ENCODE measurements around the gene PAX6.
A peak's percentile ranks its signal among the peaks of the same experiment; 100 is the strongest.

The PAX6 gene

DNA sequence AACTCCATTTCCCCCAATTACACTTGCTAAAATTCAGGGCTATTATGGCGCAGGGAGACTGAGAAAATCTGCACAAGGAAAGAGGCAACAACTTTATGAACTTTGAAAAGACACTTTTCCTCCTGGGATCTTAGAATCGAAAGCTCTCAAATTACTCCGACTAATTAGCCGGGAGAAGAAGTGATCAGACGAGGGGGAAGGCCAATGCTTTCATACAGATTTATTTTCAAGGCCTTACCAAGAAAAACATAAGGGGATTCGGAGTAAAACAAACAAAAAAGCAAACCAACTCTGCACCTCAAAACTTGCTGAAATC, 1.6 kb downstream of the PAX6 start:
- ChIA-PET POLR2A (ENCODE audit: low non-redundant PET) (no interaction called here), CTCF (interaction anchor here (0.9 kb wide), 1 partner anchor 149 kb away, joined by 3 read pairs; no protein-coding TSS in a partner anchor)
- H3K27ac ChIP-seq, result peak overlapping the region; percentile 86
- TF ChIP-seq, protein P1, sequence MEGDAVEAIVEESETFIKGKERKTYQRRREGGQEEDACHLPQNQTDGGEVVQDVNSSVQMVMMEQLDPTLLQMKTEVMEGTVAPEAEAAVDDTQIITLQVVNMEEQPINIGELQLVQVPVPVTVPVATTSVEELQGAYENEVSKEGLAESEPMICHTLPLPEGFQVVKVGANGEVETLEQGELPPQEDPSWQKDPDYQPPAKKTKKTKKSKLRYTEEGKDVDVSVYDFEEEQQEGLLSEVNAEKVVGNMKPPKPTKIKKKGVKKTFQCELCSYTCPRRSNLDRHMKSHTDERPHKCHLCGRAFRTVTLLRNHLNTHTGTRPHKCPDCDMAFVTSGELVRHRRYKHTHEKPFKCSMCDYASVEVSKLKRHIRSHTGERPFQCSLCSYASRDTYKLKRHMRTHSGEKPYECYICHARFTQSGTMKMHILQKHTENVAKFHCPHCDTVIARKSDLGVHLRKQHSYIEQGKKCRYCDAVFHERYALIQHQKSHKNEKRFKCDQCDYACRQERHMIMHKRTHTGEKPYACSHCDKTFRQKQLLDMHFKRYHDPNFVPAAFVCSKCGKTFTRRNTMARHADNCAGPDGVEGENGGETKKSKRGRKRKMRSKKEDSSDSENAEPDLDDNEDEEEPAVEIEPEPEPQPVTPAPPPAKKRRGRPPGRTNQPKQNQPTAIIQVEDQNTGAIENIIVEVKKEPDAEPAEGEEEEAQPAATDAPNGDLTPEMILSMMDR (conservative IDR thresholded peaks at IDR 0.05; ENCODE audit: low read depth), result no peak
- no peak for DNase-seq (ENCODE audit: low spot score)

DNA sequence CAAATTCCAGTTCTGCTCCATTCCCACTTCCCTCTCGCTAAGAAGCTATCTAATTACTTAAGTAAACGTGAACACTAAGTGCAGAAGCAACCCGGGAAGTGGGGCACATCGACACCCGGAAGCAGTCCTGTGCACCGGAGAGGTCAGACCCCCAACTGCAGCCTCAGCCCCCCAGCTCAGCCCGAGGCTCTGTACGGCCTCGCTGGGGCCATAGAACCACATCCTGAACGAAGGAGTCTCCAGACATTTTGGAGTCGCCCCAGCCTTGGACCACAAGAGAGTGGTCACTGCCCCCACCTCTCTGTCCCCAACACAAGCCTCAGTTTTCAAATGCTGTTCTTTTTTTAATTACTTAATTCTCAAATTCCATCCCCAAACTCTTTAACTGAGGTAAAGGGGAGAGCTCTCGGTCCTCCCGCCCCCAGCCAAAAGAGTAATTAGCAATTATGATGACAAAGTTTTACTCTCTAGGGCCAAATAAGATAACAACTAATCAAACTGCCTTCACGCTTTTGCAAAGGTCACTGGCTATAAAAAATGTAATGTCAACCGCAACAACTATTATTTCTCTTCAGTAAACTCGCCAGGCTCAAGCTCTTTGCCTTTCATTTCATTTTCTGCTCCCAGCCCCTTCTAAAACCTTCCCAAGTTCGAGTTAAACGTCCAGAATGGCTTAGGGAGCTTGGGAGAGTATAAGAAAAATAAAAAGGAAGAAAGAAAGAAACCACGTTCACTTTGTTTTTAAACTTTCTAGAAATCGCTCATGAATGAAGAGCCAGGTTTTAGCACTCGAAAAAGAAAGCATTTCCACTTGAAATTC, 2.2 kb downstream of the PAX6 start:
- H3K27ac ChIP-seq, result no peak overlapping the region
- ChIA-PET CTCF (interaction anchor here (0.7 kb wide), 1 partner anchor 125 kb away, joined by 3 read pairs; no protein-coding TSS in a partner anchor), POLR2A (ENCODE audit: low non-redundant PET) (no interaction called here)
- DNase-seq (ENCODE audit: low spot score), result no peak
- TF ChIP-seq, protein P1 (conservative IDR thresholded peaks at IDR 0.05; ENCODE audit: low read depth), result no peak

DNA sequence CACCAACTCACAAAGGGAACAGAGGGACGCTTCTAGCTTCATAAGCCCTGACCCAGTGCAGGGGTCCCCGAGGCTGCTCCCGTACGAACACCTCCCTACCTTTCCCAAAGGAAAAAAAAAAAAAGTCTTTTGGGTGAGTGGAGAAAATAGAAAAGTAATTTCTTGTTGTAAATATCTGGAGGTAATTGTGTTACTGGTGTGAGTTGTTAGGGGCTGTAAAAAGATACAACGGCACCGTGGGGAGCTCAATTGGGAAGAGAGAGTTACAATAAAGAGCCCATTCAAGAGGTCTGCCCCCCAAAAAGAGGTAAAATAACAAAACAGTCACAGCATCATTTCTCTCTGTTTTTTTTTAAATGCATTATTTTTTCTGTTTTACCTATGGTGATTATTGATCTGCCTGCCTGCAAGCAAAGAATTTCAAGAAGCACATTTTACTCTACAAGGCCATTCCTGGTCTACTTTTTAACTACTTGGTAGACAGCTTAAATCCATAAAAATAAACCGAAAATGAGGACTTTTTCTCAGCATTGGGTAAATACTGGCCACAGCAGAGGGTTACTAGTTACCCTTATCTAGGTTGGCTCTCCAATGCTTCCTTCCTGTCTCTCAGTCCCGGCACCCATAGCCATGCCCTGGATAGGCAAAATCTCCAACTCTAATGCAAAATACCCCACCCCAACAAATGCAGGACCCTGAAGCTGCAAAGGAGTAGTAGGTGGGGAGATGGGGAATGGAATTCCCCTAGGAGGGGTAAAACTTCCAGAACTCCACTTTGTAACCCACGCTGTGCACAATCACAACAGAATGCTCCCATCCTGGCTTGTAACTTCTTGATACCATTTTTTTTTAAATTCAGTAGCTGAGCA, 3.1 kb downstream of the PAX6 start:
- TF ChIP-seq, protein P1 (conservative IDR thresholded peaks at IDR 0.05; ENCODE audit: low read depth), result no peak
- ChIA-PET CTCF (interaction anchor here (0.7 kb wide), 2 partner anchors 19 to 126 kb away, joined by 3 to 5 read pairs; no protein-coding TSS in a partner anchor), POLR2A (ENCODE audit: low non-redundant PET) (no interaction called here)
- H3K27ac ChIP-seq, result no peak overlapping the region
- no peak for DNase-seq (ENCODE audit: low spot score)

DNA sequence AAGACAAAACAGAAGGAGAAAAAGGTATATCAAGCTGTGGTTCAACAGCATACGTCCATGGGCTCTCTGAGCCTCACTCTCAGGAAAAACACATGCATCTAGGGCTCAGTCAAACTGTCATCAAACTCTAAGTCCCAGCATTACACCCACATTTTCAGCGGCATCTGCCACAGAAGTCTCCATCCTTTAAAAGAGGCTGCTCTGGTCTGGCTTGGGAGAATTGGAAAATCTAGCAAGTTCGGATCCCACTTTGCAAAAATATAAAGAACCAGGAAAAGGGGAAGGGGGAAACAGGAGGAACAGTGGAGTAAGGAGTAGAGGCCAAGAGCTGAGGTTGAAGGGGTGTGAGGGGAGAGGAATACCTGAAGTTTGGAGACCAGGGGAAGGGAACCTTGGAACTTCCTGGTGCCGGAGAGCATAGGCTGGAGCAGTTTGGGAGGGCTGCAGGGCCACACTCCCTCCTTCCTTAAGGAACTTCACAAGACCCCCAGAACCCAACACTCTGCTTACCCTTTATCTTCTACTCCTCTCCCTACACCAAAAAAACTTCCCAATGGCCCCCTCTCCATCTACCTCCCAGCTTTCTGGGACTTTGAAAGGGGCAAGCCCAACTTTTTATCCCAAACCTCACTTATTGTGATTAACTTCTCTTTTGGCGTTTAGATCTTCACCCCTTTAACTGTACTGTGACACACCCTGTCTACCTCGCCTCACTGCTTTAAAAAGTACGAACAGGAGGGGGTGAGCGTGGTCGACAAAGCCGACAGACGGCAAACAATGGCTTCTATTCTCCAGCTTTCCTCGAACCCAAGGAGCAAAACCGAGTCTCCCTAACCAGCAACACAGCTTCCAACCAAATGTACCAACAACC, 4.0 kb downstream of the PAX6 start:
- CTCF ChIA-PET, result interaction anchor here (0.6 kb wide), 1 partner anchor 9 kb away, joined by 3 read pairs; no protein-coding TSS in a partner anchor
- TF ChIP-seq, protein P1 (conservative IDR thresholded peaks at IDR 0.05; ENCODE audit: low read depth), result no peak
- POLR2A ChIA-PET (ENCODE audit: low non-redundant PET), result no interaction called here

DNA sequence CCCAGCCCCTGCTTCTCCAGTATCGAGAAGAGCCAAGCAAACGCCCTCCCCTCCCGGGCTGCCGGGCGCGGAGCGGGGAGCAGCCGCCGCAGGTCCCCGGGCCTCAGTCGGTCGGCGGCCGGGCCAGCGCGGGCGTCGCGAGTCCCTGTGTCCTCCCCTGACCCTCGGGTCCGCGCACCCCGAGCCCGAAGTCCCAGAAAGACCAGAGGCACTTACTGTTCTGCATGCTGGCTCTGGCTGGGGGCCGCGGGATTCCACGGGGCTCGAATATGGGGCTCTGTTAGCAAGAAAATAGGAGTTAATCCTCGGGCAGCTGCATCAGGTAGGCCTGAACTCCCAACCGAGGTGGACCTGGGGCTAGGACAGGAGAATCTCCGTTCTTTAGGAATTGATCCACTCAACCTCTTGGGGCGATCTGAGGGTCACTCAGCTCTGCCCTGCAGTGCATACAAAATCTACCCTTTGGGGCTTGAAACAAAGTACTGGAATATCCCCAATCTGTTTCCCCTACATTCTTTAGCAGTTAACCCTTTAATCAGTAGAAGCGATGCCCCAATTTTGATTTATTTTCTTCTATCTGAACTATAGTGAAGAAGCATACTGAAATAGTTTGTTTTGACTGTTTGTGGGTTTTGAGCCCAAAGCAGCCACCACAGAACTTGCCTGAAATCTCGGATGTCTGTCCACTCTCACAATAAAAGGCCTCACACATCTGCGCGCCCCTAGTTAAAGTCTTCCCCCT, 4.8 kb downstream of the PAX6 start:
- no peak overlapping the region for H3K27ac ChIP-seq
- TF ChIP-seq, protein P1 (conservative IDR thresholded peaks at IDR 0.05; ENCODE audit: low read depth), result no peak
- ChIA-PET CTCF (interaction anchor here (0.6 kb wide), 1 partner anchor 10 kb away, joined by 3 read pairs; no protein-coding TSS in a partner anchor), POLR2A (ENCODE audit: low non-redundant PET) (no interaction called here)
- DNase-seq (ENCODE audit: low spot score), result no peak

More for the DNA sequence above, 4.0 kb downstream of the PAX6 start:
- no peak for DNase-seq (ENCODE audit: low spot score)
- no peak overlapping the region for H3K27ac ChIP-seq
